ENCODE results near the gene GULP1.
"Not testable (repeated sequence)": the region's sequence is repeated elsewhere in the genome, so short reads cannot be mapped to it uniquely, and the experiment has no call there.

The GULP1 gene, protein sequence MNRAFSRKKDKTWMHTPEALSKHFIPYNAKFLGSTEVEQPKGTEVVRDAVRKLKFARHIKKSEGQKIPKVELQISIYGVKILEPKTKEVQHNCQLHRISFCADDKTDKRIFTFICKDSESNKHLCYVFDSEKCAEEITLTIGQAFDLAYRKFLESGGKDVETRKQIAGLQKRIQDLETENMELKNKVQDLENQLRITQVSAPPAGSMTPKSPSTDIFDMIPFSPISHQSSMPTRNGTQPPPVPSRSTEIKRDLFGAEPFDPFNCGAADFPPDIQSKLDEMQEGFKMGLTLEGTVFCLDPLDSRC

DNA sequence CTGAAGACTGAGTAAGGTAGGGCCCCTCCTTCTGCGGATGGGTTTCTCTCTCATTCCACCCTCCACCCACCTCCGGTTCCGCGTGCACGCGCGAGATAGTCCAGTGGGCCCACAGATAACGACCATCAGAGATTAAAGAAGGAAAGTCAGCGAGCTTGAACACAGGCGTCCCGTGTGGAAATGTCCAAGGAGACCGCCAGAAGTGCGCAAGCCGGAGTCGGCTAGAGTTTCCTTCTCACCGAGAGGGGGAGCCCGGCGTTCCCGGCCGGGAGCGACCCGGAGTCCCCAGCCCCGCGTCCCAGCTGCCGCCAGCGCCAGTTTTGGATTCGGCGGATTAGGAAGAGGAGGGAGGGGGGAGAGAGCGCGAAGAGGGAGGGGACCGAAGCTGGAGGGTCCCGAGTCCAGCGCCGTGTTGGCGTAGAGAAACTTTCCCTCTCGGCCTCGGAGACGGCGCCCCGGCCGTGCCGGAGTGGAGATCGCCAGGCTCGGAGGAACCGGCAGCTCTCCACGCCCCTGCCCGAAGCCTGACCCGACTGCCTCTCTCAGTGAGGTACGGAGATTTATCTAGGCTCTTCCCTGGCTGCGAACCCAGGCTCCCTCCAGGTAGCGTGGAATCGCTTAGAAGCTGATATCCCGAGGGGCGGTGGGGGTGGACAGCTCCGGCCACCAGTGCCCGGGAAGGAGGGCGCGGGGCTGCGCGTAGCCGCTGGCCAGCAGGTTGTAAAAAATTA, at the start of gene GULP1:
TSS of gene GULP1 (plus strand) at position 258 of the 731 bp plus-strand sequence. CDS start 185,829 bp downstream, outside the sequence.
- no peak for DNase-seq

DNA sequence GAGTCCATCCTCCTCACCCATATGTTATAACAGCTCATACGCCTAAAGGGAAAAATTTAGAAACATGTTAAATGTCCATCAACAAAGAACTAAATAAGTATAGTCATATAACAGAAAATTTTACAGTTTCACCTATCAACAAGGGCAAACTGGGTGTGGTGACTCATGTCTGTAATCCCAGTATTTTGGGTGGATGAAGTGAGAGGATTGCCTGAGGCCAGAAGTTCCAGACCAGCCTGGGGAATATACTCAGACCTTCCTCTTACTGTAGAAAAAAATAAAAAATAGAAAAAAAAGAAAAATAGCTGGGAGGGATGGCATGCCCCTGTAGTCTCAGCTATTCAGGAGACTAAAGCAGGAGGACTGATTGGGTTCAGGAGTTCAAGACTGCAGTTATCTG, 48.3 kb upstream of the GULP1 start:
- no peak for DNase-seq

DNA sequence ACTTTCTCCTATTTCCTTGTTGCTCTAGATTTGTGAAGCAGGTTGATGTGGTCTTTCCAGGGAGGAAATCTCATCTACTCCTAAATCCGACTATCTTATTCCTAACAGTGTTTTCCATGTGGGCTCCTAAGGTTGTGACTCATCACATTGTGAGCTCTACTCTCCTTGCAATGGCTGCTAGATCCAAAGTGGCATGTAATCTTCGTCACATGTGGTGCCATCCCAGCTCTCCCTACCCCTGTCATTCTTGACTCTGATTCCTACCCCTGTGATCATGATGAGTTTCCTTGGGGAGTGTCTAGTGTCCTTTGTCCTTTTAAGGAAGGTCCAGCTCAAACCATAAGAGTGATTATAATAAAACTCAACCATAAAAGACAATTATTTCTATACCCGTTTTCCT, 47.3 kb upstream of the GULP1 start:
- no peak for DNase-seq

DNA sequence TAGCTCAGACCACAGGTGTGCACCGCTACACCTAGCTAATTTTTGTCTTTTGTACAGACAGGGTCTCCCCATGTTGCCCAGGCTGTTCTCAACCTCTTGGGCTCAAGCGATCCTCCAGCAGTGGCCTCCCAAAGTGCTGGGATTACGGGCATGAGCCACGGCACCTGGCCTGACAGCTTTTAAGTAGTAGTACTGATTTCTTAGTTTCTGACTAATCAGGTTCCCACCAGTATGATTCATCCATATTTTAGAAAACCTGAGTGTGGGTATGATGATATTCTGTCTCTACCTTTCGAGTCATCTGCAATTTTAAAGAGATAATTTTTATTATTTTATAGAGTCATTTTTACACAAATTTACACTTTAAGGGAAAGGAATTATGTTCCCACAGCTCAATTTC, 46.4 kb upstream of the GULP1 start:
- DNase-seq: no peak

DNA sequence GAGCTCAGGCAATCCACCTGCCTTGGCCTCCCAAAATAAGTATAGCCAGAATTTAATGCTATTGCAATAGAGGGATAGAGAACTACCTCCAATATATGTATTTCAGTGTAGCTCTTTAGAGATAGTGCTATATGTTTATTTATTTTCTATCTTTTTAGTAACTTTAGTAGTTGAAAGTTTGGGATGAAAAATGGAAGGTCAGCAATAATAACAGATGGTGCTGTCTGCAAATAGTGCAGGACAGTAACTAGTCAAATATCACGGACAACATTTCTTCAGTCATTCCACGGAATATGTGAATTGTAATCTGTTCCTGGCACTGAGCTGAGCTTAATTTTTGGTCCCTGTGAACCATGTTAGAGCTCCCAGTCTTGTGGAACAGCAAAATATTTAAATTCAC, 43.2 kb upstream of the GULP1 start:
- DNase-seq: no peak

DNA sequence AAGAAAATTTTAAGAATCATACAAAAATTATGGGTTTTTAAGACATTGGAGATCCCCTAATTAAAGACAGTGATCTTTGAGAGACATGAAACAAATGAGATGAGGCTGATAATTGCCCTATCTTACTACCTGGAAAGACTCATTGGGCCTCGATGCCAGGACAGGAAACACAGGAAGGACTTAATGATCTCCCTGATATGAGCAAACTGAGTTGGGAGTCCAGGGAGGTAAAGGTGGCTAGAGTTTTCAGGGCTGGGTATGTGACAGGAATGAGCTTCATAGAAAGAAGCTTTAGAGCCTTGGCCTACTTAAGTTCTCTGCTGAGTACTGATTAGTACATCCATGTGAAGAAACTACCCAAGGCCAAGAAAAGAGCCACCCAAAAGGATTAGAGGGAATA, 40.6 kb upstream of the GULP1 start:
- DNase-seq: no peak

DNA sequence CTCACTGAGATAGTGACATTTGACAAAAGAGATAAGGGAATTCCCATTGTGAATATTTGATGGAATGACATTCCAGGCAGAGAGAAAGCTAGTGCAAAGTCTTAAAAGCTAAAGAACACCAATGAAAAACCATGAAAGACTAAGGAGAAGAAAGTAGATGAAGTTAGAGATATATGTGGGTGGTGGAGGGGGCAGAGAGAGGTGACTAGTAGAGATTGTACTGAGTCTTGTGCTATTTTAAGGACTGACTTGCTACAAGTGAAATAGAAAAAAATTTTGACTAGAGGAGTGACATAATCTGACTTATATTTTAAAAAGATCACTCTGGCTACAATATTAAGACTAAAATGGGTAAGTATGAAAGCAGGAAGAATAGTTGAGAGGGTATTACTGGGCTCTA, 35.3 kb upstream of the GULP1 start:
- no peak for DNase-seq

DNA sequence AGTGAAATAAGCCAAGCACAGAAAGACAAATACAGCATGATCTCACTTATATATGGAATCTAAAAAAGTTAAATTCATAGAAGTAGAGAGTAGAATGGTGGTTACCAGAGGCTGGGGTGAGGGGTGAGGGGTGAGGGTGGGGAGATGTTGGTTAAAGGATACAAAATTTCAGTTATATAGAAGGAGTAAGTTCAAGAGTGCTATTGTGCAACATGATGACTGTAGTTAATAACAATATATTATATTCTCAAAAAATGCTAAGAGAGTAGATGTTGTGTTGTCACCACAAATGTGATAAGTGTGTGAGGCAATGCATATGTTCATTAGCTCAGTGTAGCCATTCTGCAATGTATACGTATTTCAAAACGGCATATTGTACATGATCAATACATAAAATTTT, 26.4 kb upstream of the GULP1 start:
- no peak for DNase-seq

DNA sequence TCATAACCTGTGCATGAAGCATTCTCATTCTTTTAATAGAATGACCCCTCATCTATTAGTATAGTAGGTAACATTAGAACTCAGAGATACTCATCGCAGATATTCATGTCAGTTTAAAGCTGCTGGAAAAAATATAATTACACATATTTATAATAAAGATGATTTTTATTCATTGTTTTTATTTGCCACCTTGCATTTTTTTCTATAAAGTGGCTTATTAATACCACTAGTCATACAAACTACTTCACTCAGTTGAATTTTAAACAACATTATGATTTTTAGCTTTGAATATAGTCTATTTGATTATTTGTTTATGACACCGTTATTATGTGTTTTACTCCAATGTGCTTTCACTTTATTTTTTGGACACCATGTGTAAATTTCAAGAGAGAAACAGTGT, 23.9 kb upstream of the GULP1 start:
- DNase-seq: no peak

DNA sequence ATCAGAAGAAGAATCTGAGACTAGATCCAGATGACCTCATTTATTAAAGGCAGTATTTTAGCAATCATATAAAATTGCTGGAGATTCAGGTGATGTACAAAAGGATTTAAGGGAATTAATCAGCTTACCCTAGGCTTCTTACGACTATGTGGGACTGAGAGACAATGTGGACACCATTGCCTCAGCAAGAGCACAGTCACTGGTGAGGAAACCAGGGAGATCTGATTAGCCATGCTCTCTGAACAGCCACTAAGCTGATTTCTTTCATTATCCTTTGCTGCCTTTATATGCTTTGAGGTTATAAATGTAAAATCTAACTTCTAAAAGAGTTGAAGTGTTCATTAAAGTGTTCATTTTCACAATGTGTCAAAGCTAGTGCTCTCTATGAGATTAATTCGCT, 22.7 kb upstream of the GULP1 start:
- no peak for DNase-seq

DNA sequence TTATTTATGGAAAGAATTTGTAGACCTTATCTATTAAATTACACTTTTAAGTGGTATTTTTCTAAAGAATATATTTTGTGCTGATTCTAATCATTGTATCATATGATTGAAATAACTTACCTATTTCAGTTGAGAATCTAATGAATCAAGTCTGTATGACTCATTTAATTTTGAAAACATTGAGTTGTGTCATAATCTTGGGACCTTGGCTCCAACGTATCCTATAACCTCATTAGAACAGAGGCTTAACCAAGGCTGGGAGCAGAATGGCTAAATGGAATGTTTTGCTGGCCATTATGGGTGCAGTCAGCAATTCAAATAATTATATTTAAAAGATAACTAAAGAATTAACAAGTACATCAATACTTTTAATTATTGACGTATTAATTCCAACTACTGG, 19.6 kb upstream of the GULP1 start:
- DNase-seq: no peak

DNA sequence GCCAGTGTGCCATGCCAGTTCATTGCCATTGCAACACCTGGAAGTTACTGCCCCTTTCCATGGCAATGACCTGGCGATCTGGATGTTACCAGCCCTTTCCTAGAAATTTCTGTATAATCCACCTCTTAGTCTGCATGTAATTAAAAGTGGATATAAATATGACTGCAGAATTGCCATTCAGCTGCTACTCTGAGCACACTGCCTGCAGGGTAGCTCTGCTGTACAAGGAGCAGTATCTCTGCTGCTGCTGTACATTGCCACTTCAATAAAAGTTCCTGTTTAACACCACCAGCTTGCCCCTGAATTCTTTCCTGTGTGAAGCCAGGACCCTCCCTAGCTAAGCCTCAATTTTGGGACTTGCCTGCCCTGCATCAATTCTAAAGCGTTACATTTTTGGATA, 17.4 kb upstream of the GULP1 start:
- DNase-seq: no peak

DNA sequence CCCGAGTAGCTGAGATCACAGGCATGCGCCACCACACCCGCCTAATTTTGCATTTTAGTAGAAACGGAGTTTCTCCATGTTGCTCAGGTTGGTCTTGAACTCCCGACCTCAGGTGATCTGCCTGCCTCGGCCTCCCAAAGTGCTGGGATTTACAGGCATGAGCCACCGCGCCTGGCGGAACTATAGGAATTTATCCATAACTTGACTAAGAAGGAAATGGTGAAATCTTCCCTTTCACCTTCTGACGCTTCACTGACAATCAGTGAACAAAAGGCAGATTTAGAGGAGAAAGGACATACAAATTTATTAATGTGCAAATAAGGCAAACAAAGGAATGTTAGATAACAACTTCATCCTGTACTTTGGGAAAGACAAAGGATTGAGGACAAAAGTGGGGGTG, 15.4 kb upstream of the GULP1 start:
- no peak for DNase-seq

DNA sequence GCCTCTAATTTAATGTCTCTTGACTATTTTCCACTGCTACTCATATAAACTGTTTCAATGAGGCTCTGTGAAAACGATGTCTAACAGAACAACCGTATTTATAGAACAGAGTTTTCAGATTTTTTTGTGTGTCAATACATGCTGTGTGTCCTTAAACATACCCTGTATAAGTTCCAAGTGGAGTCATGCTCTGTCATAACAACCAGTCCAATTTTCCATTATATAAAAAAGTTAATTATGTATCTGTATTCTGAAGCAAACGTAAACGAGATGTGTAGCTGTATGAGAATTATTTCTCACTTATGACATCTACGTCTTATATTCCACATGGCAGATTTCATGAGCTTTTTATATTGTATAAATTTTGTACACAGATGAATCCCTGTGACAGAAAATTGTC, 13.9 kb upstream of the GULP1 start:
- no peak for DNase-seq

DNA sequence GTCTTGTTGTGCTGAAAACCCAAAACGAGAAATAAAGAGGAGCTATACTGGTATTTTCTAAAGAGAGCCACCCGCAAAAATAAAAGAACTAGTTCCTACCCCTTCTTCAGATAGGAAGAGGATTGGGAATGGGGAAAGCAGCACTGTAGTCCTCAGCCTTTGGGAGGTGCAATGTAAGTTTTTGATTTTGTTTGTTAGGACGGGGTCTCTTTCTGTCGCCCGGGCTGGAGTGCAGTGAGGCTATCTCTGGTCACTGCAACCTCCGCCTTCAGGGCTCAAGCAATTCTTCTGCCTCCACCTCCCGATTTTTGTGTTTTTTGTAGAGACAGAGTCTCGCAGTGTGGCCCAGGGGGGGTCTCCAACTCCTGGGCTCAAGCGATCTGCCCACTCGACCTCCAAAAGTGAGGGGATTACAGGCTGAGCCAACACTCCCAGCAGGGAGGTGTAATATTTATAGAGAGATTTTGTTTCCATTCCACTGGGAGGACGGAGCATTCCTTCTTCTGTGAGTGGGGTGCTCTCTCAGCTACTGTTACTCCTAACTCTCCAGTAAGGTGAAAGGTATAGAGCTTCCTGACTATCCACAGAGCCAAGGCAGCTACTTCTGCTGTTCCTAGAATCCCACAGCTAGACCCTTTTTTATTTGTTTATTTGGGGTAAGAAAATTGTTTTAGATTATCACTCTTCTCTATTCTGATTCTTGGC, 13.1 kb upstream of the GULP1 start:
- no peak for DNase-seq

DNA sequence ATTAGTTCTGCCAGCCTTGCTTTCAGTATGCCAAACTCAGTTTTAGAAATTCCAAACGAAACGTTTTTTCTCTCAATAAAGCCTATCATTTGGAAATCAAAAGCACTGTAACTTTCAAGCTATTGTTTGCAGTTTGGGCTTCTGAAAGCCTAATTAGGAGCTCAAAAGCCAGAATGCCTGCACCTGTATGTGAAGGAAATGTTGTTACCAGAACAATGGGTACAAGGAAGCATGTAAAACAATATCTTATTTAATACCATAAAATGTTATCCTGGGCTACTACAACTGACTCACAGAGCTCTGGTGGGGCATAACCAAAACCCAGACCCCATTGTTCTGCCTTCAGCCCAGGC, 12.6 kb upstream of the GULP1 start:
- DNase-seq: no peak

DNA sequence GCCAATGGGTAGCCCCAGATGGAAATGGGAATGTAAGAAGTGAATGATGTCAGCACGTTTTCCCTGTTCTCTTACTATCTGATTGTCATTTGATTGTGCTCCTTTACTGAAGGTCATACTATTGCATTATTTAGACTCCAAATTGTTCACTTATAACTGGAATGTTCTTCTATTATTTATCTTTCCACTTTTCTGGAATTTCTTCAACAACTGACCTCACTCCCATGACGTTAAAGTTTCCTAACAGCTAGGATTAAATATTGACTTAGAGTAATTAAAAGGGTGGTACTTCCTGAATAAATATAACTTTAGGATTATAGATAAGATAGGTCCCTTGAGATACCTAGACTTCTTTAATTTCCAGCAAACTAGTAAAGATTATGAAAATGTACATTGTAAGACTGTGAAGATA, 10.9 kb upstream of the GULP1 start:
- DNase-seq: no peak

DNA sequence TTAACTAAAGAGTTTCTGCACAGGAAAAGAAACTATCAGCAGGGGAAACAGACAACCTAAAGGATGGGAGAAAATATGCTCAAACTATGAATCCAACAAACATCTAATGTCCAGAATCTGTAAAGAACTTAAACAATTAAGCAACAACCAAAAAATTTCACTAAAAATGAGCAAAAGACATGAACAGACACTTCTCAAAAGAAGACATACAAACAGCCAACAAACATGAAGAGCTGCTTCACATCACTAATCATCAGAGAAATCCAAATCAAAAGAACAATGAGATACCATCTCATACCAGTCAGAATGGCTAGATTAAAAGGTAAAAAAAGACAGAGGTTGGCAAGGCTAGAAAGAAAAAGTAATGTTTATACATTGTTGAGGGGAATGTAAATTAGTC, 8.8 kb upstream of the GULP1 start:
- DNase-seq: no peak

DNA sequence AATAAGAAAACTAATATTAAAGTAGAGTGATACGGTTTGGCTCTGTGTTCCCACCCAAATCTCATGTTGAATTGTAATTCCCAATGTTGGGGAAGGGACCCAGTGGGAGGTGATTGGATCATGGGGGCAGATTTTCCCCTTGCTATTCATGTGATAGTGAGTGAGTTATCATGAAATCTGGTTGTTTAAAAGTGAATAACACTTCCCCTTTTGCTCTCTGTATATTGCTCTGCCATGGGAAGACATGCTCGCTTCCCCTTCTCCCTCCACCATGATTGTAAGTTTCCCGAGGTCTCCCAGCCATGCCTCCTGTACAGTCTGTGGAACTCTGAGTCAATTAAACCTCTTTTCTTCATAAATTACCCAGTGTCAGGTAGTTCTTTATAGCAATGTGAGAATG, 7.4 kb upstream of the GULP1 start:
- DNase-seq: not testable (repeated sequence)

DNA sequence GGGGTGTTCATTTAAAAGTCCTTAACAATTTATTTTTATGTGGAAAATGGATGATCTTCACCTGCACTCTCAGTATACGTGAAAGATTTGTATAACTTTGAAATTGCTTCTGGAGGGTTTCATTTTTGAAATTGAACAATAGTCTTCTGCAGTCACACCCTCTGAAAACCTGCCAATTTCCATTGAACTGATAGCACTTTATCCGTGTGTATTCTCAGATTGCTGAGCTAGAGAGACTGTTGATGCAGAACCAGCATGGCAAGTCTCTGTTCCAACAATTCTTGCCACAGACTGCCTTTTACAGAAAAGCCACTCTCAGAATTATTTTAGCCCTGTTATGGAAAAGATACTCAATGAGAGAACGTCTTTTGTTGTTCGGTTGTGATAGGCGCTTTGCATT, 6.6 kb upstream of the GULP1 start:
- DNase-seq: no peak

DNA sequence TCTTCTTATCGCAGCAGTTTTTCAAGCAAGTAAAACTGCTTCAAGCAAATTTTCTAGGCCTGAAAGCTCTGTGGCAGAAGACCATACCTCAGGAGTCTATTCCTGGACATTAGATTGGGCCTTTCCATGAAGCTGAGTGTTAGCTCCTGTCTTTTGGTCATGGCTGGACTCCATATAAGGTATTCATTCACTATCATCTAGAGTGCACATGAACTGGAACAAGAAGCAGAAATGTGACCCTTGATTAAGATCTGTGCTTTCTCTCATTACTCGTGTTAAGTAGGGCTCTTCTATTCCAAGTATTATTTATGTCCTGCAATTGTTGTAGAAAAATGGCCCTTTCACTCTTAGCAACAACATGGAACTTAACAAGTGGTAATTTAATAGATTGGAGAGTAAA, 5.9 kb upstream of the GULP1 start:
- no peak for DNase-seq

DNA sequence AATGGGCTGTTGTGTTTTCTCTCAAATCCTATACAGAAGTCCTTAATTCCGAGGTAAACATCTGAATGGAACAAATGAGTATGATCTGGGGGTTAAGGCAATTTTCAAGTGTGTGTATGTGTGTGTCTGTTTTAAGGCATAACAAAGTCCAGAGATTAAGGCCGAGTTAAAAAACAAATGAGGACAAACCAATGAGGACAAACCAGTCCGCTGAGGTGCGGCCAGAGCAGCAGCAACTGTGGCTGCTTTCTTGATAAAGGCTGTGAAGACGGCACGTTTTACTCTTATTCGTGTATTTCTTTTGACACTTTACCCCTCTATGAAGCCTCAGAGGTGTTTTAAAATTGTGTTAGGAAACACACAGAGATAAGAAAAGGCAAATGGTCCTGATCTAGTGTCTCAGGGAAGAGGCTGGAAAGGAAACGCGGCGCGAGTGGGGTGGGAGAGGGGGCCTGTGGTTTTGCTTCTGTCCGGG, 495 bp upstream of the GULP1 start:
- no peak for DNase-seq

DNA sequence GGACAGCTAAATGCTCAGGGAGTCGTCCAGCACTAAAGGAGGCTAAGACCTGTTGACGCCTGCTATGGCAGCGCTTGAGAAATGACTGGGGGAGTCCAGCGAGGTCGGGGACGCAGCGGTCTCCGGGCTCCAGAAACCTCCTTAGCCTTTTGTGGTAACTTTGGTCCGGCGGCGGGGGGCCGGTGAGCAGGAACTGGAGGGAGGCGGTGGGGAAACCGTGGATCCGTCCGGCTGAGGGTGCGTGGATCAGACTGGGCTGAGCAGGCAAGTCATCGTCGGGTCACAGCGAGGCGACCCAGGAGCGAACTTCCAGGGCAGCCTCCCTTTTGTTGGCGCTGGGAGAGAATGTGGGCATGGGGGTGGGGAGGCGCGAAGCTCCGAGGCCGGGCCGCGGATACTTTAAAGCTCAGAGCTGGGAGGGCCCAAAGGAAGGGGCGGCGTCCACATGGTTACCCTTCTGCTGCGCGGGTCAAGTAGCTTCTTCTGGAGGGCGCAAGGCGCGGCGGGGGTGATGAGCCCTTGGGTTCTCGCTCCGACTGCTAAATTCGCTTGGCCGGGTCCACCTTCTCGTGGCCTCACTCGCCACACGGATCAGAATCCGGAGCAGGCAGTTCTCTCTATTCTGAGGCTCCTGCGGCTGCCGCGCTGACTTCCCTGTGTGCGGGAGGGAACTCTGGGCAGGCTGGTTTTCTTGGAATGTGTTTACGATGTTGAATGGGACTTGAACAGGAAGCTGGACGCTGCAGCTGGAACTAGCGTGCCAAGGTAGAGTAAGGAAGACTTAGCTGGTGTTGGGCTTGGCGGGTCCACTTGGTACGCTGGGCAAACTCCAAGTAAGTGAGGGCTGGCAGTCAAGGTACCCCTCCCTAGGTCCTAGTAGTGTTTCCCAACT, 920 bp downstream of the GULP1 start:
- no peak for DNase-seq
